GM18502 (cell line): ENCODE results near the gene CHRM4.
"Not testable (repeated sequence)": the region's sequence is repeated elsewhere in the genome, so short reads cannot be mapped to it uniquely, and the experiment has no call there.

Experiments used
- ATAC-seq: cut with Tn5 transposase; IDR thresholded peaks from one replicate; pipeline ENCODE4 v1.9.1; 2021; ENCODE audit warnings: mild to moderate bottlenecking; ENCODE audit not compliant: unreplicated experiment, poor library complexity

Gene CHRM4

GRCh38 chr11:46383404-46383758 lies 8.2 kb downstream of the CHRM4 start:
- ATAC-seq, result no peak

- no peak for ATAC-seq
Observed at GRCh38 chr11:46382646-46383403, 8.8 kb downstream of the CHRM4 start.

- ATAC-seq, result no peak
Observed at GRCh38 chr11:46381819-46382645, 9.5 kb downstream of the CHRM4 start.

- ATAC-seq, result no peak
Observed at GRCh38 chr11:46381048-46381818, 10.3 kb downstream of the CHRM4 start, which contains the start of gene MDK. Gene MDK, plus strand, starts transcription at chr11:46381669. Its CDS starts 389 bp downstream, at chr11:46382058.

GRCh38 chr11:46380340-46381047 lies 11.1 kb downstream of the CHRM4 start:
- no peak for ATAC-seq

- not testable (repeated sequence) for ATAC-seq
Observed at GRCh38 chr11:46379482-46380293, 11.9 kb downstream of the CHRM4 start.

- ATAC-seq, result no peak
Observed at GRCh38 chr11:46378811-46379481, 12.6 kb downstream of the CHRM4 start.

GRCh38 chr11:46378296-46378695 lies 13.3 kb downstream of the CHRM4 start:
- ATAC-seq, result no peak

GRCh38 chr11:46377831-46378230 lies 13.7 kb downstream of the CHRM4 start:
- ATAC-seq, result no peak

GRCh38 chr11:46377290-46377689 lies 14.3 kb downstream of the CHRM4 start:
- no peak for ATAC-seq

GRCh38 chr11:46376258-46377050 lies 15.1 kb downstream of the CHRM4 start:
- no peak for ATAC-seq

- ATAC-seq, result no peak
Observed at GRCh38 chr11:46375392-46376101, 16.0 kb downstream of the CHRM4 start.

- no peak for ATAC-seq
Observed at GRCh38 chr11:46374815-46375214, 16.8 kb downstream of the CHRM4 start.

- no peak for ATAC-seq
Observed at GRCh38 chr11:46373787-46374740, 17.5 kb downstream of the CHRM4 start.

- not testable (repeated sequence) for ATAC-seq
Observed at GRCh38 chr11:46372501-46372900, 19.1 kb downstream of the CHRM4 start.

- no peak for ATAC-seq
Observed at GRCh38 chr11:46372086-46372485, 19.5 kb downstream of the CHRM4 start.
